Neural progenitor cell (in vitro differentiated cells): Measurements from ENCODE around the gene DCX.

Experiments used
- EZH2 ChIP-seq: fragments of 200-600 bp; sonication (generic); IDR thresholded peaks from 2 replicates; pipeline ENCODE4 v1.6.1; 2017; ENCODE audit warnings: antibody characterized with exemption, mild to moderate bottlenecking, moderate library complexity
- EZH2phosphoT487 ChIP-seq: fragments of 200-600 bp; sonication (generic); IDR thresholded peaks from 2 replicates; pipeline ENCODE4 v1.6.1; 2017; ENCODE audit warnings: antibody characterized with exemption
- TF ChIP-seq, protein P1 (sequence below): fragments of 200-600 bp; sonication (generic); IDR thresholded peaks from 2 replicates; pipeline ENCODE4 v1.5.1; 2017; ENCODE audit warnings: antibody characterized with exemption, mild to moderate bottlenecking

DNA sequence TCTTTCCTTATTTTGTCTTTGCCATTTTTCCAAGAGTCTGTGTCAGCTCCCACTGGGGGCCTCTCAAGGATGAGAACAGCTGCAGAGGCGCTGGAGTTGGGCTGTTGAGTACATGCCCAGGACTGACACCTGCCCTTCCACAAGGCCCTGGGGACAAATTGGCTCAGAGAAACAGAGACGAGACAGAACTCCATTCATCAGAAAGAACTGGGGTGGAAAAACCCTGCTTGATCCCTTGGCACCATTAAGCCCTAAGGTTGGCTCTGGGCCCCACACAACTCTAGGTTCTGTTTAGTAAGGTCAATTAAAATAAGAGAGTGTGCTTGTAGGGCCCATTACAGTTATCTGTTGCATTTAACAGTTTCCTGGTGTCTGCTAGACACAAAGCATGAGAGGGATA lies 63.6 kb downstream of the DCX start:
- TF ChIP-seq, protein P1, sequence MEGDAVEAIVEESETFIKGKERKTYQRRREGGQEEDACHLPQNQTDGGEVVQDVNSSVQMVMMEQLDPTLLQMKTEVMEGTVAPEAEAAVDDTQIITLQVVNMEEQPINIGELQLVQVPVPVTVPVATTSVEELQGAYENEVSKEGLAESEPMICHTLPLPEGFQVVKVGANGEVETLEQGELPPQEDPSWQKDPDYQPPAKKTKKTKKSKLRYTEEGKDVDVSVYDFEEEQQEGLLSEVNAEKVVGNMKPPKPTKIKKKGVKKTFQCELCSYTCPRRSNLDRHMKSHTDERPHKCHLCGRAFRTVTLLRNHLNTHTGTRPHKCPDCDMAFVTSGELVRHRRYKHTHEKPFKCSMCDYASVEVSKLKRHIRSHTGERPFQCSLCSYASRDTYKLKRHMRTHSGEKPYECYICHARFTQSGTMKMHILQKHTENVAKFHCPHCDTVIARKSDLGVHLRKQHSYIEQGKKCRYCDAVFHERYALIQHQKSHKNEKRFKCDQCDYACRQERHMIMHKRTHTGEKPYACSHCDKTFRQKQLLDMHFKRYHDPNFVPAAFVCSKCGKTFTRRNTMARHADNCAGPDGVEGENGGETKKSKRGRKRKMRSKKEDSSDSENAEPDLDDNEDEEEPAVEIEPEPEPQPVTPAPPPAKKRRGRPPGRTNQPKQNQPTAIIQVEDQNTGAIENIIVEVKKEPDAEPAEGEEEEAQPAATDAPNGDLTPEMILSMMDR: no peak
- TF ChIP-seq EZH2: no peak
- no peak for TF ChIP-seq EZH2phosphoT487
